Limb (tissue), 2 donors: ENCODE results near the gene PXMP4.
A peak's percentile ranks its signal among the peaks of the same experiment; 100 is the strongest.
"Not testable (repeated sequence)": the region's sequence is repeated elsewhere in the genome, so short reads cannot be mapped to it uniquely, and the experiment has no call there.

Experiments used
- DNase-seq, 2 donors: peaks; one replicate each; pipeline ENCODE4 v3.0.0-alpha.2; 2016; ENCODE audit errors: extremely low spot score in 2 of 2

Gene PXMP4

GRCh38 chr20:33704197-33704924 lies 15.7 kb downstream of the PXMP4 start:
- DNase-seq = no peak

- DNase-seq = no peak
Measured at GRCh38 chr20:33703498-33704137, 16.5 kb downstream of the PXMP4 start.

- no peak for DNase-seq
Measured at GRCh38 chr20:33702861-33703260, 17.2 kb downstream of the PXMP4 start.

GRCh38 chr20:33701629-33702450 lies 18.3 kb downstream of the PXMP4 start:
- no peak for DNase-seq

GRCh38 chr20:33700696-33701441 lies 19.2 kb downstream of the PXMP4 start:
- DNase-seq = not testable (repeated sequence)

GRCh38 chr20:33698966-33699365 lies 21.1 kb downstream of the PXMP4 start:
- not testable (repeated sequence) for DNase-seq

- DNase-seq = no peak
Measured at GRCh38 chr20:33697129-33697528, 23.0 kb downstream of the PXMP4 start.

GRCh38 chr20:33696448-33696847 lies 23.7 kb downstream of the PXMP4 start:
- DNase-seq = no peak

GRCh38 chr20:33694639-33695012 lies 25.5 kb downstream of the PXMP4 start:
- no peak for DNase-seq

- DNase-seq = peak in 1 of 2 donors; percentile 57
Measured at GRCh38 chr20:33693741-33694638, 26.1 kb downstream of the PXMP4 start.

- no peak for DNase-seq
Measured at GRCh38 chr20:33693289-33693688, 26.8 kb downstream of the PXMP4 start.

GRCh38 chr20:33689973-33690372 lies 30.1 kb downstream of the PXMP4 start:
- no peak for DNase-seq

- no peak for DNase-seq
Measured at GRCh38 chr20:33689493-33689892, 30.6 kb downstream of the PXMP4 start.

- no peak for DNase-seq
Measured at GRCh38 chr20:33688938-33689424, 31.1 kb downstream of the PXMP4 start.

GRCh38 chr20:33687993-33688937 lies 31.8 kb downstream of the PXMP4 start:
- no peak for DNase-seq

- DNase-seq = no peak
Measured at GRCh38 chr20:33687370-33687915, 32.7 kb downstream of the PXMP4 start.

- DNase-seq = no peak
Measured at GRCh38 chr20:33686984-33687366, 33.1 kb downstream of the PXMP4 start.

GRCh38 chr20:33686100-33686983 lies 33.8 kb downstream of the PXMP4 start, which contains the start of gene E2F1:
E2F1 (minus strand) TSS chr20:33686385; CDS start chr20:33686264, 121 bp downstream.
- DNase-seq = peak; percentile 93 to 97
